ENCODE measurements around the gene COL23A1. TPM values are rescaled to one million over a fixed set of nuclear protein-coding genes. Genes with fewer than 3 reads are reported as not detected.
"Not testable (repeated sequence)": the region's sequence is repeated elsewhere in the genome, so short reads cannot be mapped to it uniquely, and the experiment has no call there.

The COL23A1 gene
- total RNA-seq, 2 experiments from 2014 or later, result 0.10 to 0.18 TPM

DNA sequence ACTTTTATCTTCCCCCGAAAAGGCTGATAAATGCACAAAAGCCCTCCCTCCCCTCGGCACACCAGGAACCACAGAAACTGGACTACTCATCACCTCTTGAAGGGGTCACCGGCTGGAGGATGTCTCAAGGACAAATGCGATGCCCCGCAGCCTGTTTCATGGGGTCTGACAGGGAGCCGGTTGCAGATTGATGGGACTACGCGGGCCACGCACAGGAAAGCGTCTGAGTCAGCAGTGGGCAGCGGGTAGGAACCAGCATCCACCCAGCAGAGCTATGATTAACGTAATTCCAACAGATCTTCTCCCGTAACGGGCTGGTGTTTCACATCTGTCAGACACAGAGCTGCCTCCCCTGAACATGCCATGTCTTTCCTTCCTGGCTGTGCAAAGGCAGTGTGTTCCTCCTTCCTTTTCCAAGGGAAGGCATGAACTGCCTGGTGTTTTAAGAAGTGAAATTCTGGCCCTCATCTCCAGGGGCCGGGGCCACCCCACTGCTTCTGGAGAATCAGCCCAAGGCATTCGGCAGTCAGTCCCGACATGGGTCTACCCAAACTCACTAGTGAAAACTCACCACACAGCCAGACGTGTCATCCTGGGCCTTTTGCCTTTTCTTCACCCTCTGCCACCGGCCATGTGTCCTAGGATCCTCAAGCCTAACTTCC is 213.1 kb downstream of the COL23A1 start:
- H3K9me3 Mint-ChIP-seq, result no peaks in the 10 kb centered on the region
- no peak for DNase-seq
- H3K36me3 Mint-ChIP-seq (ENCODE audit: low read depth), result no peaks in the 10 kb centered on the region
- H3K27ac Mint-ChIP-seq, result no peak overlapping the region
- H3K4me3 Mint-ChIP-seq, result no peak overlapping the region
- H3K27me3 Mint-ChIP-seq, result no peaks in the 10 kb centered on the region
- H3K4me1 Mint-ChIP-seq, result no peaks in the 10 kb centered on the region
- ChIA-PET POLR2A (no interaction called here), CTCF (no interaction called here)

- CTCF ChIA-PET, result no interaction called here
- Mint-ChIP-seq H3K9me3 (no peaks in the 10 kb centered on the region), H3K4me3 (no peak overlapping the region), H3K36me3 (ENCODE audit: low read depth) (no peaks in the 10 kb centered on the region), H3K27me3 (no peaks in the 10 kb centered on the region), H3K4me1 (no peaks in the 10 kb centered on the region), H3K27ac (no peak overlapping the region)
- DNase-seq, result no peak
- POLR2A ChIA-PET, result no interaction called here
Measured at GRCh38 chr5:178375348-178375747, 214.8 kb downstream of the COL23A1 start.

- Mint-ChIP-seq H3K27ac (no peak overlapping the region), H3K4me3 (no peak overlapping the region), H3K27me3 (no peaks in the 10 kb centered on the region), H3K9me3 (no peaks in the 10 kb centered on the region), H3K36me3 (ENCODE audit: low read depth) (no peaks in the 10 kb centered on the region), H3K4me1 (no peaks in the 10 kb centered on the region)
- ChIA-PET CTCF (no interaction called here), POLR2A (no interaction called here)
- no peak for DNase-seq
Measured at GRCh38 chr5:178373711-178374110, 216.5 kb downstream of the COL23A1 start.

- ChIA-PET POLR2A (no interaction called here), CTCF (no interaction called here)
- DNase-seq, result no peak
- no peaks in the 10 kb centered on the region for H3K36me3 Mint-ChIP-seq (ENCODE audit: low read depth)
- H3K9me3 Mint-ChIP-seq, result no peaks in the 10 kb centered on the region
- H3K27ac Mint-ChIP-seq, result no peak overlapping the region
- no peak overlapping the region for H3K4me3 Mint-ChIP-seq
- no peaks in the 10 kb centered on the region for H3K27me3 Mint-ChIP-seq
- no peaks in the 10 kb centered on the region for H3K4me1 Mint-ChIP-seq
Measured at GRCh38 chr5:178372142-178372571, 218.0 kb downstream of the COL23A1 start.

DNA sequence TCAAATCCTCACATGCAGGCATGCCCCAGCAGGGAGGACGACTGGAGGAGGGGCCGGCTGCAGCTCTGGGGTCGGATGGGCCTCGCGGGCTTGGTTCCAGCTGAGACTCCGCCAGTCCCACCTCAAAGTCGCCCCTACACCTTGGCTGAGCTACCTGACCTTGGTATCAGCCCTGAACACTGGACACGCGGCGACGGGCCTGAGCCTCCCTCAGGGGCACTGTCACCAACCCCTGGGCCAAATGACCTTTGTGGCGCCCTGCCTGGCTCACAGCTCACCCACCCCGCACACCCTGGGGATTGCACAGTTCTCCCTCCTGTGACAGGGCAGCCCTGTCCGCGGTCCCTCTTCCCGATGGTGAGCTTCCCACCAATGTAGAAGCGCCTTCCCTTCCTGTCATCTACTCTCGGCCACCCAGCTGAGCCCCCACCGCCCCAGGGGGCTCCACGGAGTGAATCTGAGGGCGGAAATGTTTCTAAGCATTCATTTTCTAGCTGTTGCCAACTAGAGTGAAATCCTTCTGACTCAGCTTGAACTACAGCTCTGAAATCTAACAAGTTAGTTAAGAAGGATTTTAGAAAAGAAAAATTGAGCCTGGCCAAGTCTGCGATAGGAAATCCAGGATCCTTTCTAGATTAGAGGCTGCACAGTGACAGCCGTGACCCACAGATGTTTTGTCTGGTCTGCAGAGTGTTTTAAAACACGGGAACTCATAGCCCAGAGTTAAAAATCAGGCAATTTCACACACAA is 218.7 kb downstream of the COL23A1 start:
- Mint-ChIP-seq H3K9me3 (no peaks in the 10 kb centered on the region), H3K4me1 (no peaks in the 10 kb centered on the region), H3K27ac (no peak overlapping the region), H3K4me3 (no peak overlapping the region), H3K27me3 (no peaks in the 10 kb centered on the region), H3K36me3 (ENCODE audit: low read depth) (no peaks in the 10 kb centered on the region)
- no peak for DNase-seq
- ChIA-PET POLR2A (no interaction called here), CTCF (no interaction called here)

DNA sequence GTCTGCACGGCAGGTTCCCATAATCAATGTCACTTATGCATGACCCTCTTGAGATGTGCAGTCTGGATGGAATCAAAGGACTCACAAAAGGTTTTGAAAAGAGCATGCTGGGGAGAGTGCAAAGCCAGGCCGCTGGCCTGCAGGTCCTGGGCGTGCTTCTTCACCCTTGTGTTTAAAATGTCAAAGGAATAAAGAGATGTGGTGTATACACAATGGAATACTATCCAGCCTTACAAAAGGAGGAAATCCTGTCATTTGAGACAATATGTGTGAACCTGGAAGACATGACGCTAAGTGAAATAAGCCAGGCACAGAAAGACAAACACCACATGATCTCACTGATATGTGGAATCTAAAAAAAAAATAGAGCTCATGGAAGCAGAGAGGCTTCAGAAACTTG is 220.1 kb downstream of the COL23A1 start:
- no peaks in the 10 kb centered on the region for H3K4me1 Mint-ChIP-seq
- H3K9me3 Mint-ChIP-seq, result no peaks in the 10 kb centered on the region
- POLR2A ChIA-PET, result no interaction called here
- CTCF ChIA-PET, result no interaction called here
- no peaks in the 10 kb centered on the region for H3K36me3 Mint-ChIP-seq (ENCODE audit: low read depth)
- no peak overlapping the region for H3K4me3 Mint-ChIP-seq
- DNase-seq, result no peak
- no peaks in the 10 kb centered on the region for H3K27me3 Mint-ChIP-seq
- no peak overlapping the region for H3K27ac Mint-ChIP-seq

DNA sequence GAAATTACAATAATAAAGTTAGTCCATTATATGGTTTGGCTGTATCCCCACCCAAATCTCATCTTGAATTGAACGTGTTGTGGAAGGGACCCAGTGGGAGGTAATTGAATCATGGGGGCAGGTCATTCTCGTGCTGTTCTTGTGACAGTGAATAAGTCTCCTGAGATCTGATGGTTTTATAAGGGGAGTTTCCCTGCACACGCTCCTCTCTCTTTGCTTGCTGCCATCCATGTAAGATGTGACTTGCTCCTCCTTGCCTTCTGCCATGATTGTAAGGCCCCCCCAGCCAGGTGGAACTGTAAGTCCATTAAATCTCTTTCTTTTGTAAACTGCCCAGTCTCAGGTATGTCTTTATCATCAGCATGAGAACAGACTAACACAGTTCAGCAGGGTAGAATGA is 220.7 kb downstream of the COL23A1 start:
- POLR2A ChIA-PET, CTCF ChIA-PET: not testable (repeated sequence)

DNA sequence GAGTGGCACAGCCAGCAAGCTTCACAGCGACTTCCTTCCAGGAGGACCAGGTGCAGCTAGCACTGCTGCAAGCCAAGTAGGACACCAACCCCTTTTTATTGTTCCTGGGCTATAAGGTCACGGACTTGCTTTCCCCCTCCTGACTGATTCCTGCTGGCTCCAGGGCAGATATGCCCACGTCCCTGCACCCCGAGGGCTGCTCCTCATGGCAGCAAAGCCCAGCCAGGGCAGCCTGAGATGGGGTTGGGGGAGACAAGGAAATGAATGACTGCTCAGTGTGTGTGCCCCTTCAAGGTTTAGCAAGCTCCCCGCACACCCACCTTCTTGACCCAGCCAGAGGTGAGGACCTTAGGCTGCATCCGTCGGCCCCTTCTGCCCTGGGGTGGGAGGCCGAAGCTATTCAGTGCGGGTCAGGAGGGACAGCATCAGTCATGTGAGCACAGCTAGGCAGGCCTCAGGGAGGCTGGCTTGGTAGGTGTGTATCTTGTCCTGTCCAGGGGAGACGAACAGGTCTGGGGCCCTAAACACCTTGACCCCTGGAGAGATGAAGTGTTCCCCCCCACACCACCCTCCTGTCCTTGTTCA is 221.4 kb downstream of the COL23A1 start:
- no peak overlapping the region for H3K27ac Mint-ChIP-seq
- H3K36me3 Mint-ChIP-seq (ENCODE audit: low read depth), result no peaks in the 10 kb centered on the region
- H3K27me3 Mint-ChIP-seq, result no peaks in the 10 kb centered on the region
- DNase-seq, result no peak
- no peaks in the 10 kb centered on the region for H3K9me3 Mint-ChIP-seq
- H3K4me1 Mint-ChIP-seq, result no peaks in the 10 kb centered on the region
- ChIA-PET POLR2A (no interaction called here), CTCF (no interaction called here)
- no peak overlapping the region for H3K4me3 Mint-ChIP-seq

More for the DNA sequence above, 220.7 kb downstream of the COL23A1 start:
- not testable (repeated sequence) for H3K27me3 Mint-ChIP-seq; H3K36me3 Mint-ChIP-seq (ENCODE audit: low read depth); DNase-seq; H3K27ac Mint-ChIP-seq; H3K4me3 Mint-ChIP-seq; H3K9me3 Mint-ChIP-seq; H3K4me1 Mint-ChIP-seq

DNA sequence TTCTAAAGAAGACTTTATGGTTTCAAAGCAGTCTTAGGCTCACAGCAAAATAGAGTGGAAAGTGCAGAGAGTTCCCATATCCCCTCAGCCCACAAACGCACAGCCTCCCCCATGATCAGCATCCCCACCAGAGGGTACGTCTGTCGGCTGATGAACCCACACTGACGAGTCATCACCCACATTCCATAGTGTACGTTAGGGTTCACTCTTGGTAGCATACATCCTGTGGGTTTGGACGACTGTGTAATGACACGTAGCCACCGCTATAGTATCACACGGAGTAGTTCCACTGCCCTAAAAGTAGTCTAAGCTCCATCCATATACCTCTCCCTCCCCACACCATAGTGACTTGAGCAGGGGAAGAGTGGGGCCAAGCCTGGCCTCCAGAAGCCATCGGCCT is 221.9 kb downstream of the COL23A1 start:
- H3K4me1 Mint-ChIP-seq, result no peaks in the 10 kb centered on the region
- CTCF ChIA-PET, result no interaction called here
- H3K27ac Mint-ChIP-seq, result no peak overlapping the region
- no peaks in the 10 kb centered on the region for H3K9me3 Mint-ChIP-seq
- DNase-seq, result no peak
- POLR2A ChIA-PET, result no interaction called here
- H3K27me3 Mint-ChIP-seq, result no peaks in the 10 kb centered on the region
- no peak overlapping the region for H3K4me3 Mint-ChIP-seq
- H3K36me3 Mint-ChIP-seq (ENCODE audit: low read depth), result no peaks in the 10 kb centered on the region

GRCh38 chr5:178367736-178368120 is 222.5 kb downstream of the COL23A1 start:
- Mint-ChIP-seq H3K4me1 (no peaks in the 10 kb centered on the region), H3K36me3 (ENCODE audit: low read depth) (no peaks in the 10 kb centered on the region), H3K27ac (no peak overlapping the region), H3K27me3 (no peaks in the 10 kb centered on the region), H3K4me3 (no peak overlapping the region), H3K9me3 (no peaks in the 10 kb centered on the region)
- ChIA-PET POLR2A (no interaction called here), CTCF (no interaction called here)
- no peak for DNase-seq

DNA sequence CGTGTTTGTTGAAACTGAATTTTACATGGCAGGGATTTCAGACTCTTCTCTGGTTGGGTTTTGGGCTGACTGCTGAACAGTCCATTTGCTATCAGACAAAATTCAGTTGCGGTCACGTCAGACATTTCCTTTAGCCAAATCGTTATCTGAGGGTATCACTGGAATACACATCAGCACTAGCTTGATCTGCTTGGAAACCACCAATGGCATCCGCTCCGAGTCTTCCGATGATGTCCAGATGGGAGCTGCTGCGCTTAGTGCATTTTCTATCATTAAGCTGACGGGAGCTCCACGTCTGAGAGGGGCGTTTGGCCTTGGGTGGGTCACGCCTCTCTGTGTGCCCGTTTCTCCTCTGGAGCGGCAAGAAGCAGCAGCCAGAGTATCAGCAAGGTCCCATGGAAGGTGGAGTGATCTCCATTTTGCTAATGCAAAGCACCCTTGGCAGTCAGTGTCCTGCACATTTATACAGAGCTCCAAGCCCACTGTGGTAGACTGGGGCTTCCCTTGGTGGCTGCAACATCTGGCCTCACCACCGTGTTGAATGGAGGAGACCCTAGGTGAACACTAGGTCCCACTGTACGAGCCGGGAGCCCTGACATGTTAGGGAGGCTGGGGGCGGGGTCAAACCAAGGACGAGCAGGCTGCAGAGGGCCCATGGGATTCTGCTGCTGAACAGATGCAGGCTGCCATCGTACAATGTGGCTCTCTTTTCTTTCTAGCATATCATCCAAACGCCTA is 223.0 kb downstream of the COL23A1 start:
- POLR2A ChIA-PET, result no interaction called here
- CTCF ChIA-PET, result no interaction called here
- Mint-ChIP-seq H3K4me1 (no peaks in the 10 kb centered on the region), H3K27me3 (no peaks in the 10 kb centered on the region), H3K9me3 (no peaks in the 10 kb centered on the region), H3K27ac (no peak overlapping the region), H3K36me3 (ENCODE audit: low read depth) (no peaks in the 10 kb centered on the region), H3K4me3 (no peak overlapping the region)
- no peak for DNase-seq

DNA sequence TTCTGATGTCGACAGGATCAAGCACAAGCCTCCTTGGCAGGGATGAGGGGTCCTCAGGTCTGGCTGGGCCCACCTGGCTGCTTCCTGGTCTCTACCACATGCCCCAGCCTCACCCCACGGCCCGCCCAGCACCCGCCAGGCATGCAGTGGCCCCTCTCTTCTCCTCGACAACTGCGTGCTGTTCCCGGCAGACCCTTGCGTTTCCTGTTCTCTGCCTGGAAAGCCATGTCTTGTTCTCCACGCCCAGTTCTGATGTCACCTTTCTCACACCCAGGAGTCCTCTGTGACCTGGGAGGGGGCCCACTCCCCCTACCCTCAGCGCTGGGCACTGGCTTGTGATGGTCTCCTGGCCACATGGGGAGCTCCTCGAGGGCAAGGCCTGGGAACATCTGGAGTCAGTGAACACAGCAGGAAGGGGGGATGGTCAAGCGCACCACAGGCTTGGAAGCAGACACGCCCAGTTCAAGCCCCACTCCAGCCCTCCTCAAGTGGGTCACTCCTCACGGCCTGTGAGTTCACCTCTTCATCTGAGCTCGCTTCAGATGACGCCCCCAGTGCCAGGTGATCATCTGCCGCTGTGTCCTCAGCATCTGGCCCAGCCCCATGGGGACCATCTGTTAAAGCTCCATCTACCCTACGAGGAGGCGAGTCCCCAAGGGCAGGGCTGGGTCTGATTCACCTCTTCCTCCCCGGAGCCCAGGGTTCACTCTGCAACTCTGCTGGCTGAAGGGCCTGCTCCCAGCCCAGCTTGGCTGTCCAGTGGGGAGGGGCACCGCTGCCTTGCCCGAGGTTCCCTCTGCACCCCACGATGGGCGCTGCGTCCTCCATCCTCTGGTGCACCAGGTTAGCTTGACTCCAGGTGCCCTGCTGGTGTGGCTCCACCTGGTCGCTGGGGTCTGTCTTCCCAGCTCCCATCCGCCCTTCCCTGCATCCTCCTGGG is 224.4 kb downstream of the COL23A1 start:
- no peaks in the 10 kb centered on the region for H3K9me3 Mint-ChIP-seq
- no peak overlapping the region for H3K27ac Mint-ChIP-seq
- DNase-seq, result no peak
- no peaks in the 10 kb centered on the region for H3K36me3 Mint-ChIP-seq (ENCODE audit: low read depth)
- POLR2A ChIA-PET, result no interaction called here
- H3K4me3 Mint-ChIP-seq, result no peak overlapping the region
- H3K27me3 Mint-ChIP-seq, result no peaks in the 10 kb centered on the region
- no peaks in the 10 kb centered on the region for H3K4me1 Mint-ChIP-seq
- CTCF ChIA-PET, result no interaction called here

DNA sequence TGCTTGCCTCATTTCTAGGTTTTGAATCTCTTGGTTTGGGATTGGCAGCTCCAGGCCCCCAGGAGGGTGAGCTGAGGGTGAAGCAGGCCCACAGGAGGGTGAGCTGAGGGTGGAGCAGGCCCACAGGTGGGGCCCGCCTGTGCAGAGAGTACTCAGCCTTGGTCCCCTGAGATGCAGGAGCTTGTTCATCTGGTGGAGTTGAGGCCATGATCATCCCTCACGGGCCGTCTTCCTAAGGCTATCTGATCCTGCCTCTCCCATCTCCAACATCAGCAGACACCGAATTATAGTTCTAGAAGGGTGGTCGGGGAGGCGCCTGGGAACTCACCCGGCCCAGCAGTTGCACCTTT is 225.9 kb downstream of the COL23A1 start:
- no peaks in the 10 kb centered on the region for H3K4me1 Mint-ChIP-seq
- no peaks in the 10 kb centered on the region for H3K27me3 Mint-ChIP-seq
- H3K9me3 Mint-ChIP-seq, result no peaks in the 10 kb centered on the region
- no peaks in the 10 kb centered on the region for H3K36me3 Mint-ChIP-seq (ENCODE audit: low read depth)
- ChIA-PET CTCF (no interaction called here), POLR2A (no interaction called here)
- H3K4me3 Mint-ChIP-seq, result no peak overlapping the region
- no peak for DNase-seq
- H3K27ac Mint-ChIP-seq, result no peak overlapping the region

All from activated CD4-positive, alpha-beta memory T cell treated with anti-CD3 and anti-CD28 coated beads, Interleukin-2, amount 10 ng/mL, durations not matched to agents 7 days and 5 days (primary cell).